PFSK-1 (cell line): ENCODE data around the gene ARHGAP19.

ENCODE experiments used
- POLR2AphosphoS5 ChIP-seq: IDR thresholded peaks from 2 replicates; pipeline ENCODE4 v1.6.1; 2012; ENCODE audit warnings: low read depth, mild to moderate bottlenecking, control low read depth, low read length, moderate library complexity
- REST ChIP-seq, 2 experiments: IDR thresholded peaks; 2 replicates each; pipeline versions ENCODE4 v1.6.1 to v1.8.0; 2011 to 2012; ENCODE audit warnings: low read depth in 2 of 2, low read length in 2 of 2, control low read depth in 1 of 2, inconsistent platforms in 1 of 2, mild to moderate bottlenecking in 1 of 2, moderate library complexity in 1 of 2; ENCODE audit not compliant: insufficient read depth in 1 of 2
- SIN3A ChIP-seq: IDR thresholded peaks from 2 replicates; pipeline ENCODE4 v1.6.1; 2012; ENCODE audit warnings: mild to moderate bottlenecking, low read length, moderate library complexity, borderline replicate concordance; ENCODE audit not compliant: insufficient read depth

GRCh38 chr10:97254694-97255093 lies 37.7 kb downstream of the ARHGAP19 start:
- TF ChIP-seq POLR2AphosphoS5 = no peak
- TF ChIP-seq SIN3A = no peak
- no peak for TF ChIP-seq REST (IDR thresholded peaks at IDR 0.05; ENCODE audit: insufficient read depth in 1 of 2, low read depth in 2 of 2, low read length in 2 of 2)
